CD4-positive, alpha-beta T cell treated with Interleukin-2 at 100 ng/mL for 4 hours (primary cell): ENCODE data around the gene HS3ST3A1.

Experiments used
- DNase-seq: peaks from one replicate; pipeline ENCODE4 v3.0.0-alpha.2; 2020; ENCODE audit warnings: low spot score

The HS3ST3A1 gene

DNA sequence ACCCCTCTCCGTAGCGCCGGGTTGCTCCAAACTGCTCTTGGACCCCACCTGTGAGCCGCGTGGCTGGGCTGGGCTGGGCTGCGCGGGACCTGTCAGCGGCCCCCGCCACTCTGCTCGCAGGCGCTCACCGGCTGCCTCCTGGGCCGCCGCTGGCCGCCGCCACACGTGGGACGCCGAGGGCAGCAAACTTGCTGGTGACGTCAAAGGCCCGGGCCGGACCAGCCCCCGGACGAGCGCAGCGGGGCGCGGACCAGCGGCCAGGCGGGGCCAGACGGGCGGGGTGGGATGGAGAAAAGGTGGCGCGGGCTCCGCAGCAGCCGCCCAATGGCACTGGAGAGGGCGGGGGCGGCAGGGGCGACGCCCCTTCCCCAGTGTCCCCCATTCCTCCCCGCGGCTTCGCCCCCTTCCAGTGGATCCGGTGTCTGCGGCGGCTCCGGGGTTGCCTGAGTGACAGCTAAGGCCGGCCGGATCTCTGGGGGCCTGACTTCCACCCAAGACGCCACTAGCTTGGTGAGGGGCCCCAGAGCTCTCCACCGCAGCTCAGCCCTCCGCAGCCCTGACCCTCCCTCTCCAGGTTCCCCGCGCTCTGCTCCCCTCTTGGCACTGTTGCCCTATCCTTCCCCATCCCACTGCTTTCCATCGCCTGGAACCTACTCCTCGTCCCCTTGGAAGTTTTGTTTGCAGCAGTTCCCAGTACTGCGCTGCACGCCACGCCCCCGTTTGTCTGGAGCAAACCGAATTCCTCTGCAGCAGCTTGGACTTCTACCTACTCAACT lies at the start of gene HS3ST3A1:
HS3ST3A1 (minus strand) TSS at position 154 of the 776 bp plus-strand sequence. CDS start 800 bp downstream, outside the sequence.
- DNase-seq = no peak

- DNase-seq = no peak
These were observed 48.5 kb upstream of the HS3ST3A1 start for GRCh38 chr17:13650096-13650675.

DNA sequence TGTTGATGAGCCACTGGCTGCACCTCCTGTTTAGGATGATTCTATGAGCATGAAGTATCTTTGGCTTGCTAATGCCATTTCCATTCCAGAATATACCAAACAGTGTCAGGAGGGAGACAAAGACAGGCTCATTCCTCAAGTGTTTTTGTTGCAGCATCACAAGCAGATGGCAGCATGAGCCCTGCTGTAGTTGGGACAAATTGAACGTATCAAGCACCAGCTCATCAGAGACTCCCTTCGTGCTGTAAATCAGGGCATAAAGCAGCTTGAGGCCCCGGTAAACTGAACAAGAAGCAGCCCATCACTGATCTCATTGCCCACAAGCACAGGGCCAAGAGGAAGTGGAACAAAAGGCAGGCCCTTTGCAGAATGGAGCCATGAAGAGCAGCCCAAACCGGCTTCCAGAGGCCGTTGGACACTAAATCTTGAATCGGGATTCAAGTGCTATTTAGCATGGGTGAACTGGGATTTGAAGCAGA lies 45.9 kb upstream of the HS3ST3A1 start:
- no peak for DNase-seq

GRCh38 chr17:13646969-13647542 lies 45.3 kb upstream of the HS3ST3A1 start:
- no peak for DNase-seq

DNA sequence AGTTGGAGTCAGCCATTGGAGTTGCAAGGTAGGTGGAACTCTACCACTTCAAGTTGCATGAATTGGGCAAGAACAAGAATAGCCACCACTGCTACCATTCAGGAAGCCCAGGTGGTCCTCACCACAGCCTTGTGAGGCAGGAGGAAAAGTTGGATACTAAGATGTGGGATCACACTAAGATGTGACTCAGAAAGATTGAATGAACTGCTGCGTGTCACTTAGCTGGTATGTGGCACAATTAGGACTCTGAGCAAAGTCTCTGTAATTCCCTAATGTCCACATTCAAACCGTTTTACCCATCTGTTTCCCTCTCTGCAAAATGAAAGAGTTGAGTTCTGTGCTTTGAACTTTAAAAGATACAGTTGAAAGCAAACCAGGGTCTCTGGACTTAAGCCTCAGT lies 44.7 kb upstream of the HS3ST3A1 start:
- DNase-seq = no peak

DNA sequence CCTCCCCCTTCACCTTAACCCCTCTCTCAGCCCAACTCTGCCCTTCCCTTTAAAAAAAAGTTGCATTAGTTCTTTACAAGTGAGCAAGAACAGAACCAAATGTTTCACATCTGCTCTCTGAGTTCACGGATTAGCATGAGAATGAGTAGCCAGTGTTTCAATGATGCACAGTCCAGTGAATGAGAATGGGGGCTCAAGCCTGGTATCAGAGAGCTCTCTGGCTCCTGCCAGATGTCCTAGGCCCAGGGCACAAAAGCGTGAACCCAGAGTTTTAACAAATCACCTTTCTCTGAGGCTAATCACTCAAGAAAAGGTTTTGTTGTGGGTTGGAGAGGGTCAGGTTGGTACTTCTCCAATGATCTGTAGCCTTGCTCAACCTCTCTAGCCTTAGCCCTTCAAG lies 41.5 kb upstream of the HS3ST3A1 start:
- no peak for DNase-seq

DNA sequence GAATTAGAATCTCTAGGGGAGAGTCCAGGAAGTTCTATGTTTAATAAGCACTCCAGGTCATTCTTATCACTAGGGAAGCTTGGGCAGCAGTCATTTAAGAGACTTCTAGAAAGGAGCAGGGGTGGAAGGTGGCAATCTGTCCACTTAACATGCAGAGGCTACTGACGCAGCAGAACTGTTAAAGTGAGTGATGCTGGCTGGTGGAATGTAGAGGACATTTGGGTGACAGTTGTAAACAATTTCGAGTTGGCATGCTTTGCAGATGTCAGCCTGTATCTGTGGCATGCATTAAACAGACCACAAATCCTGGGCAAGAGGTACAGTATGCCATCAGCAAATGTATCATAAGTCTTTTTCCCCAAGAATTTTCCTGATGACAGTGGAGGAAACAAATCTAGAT lies 40.5 kb upstream of the HS3ST3A1 start:
- no peak for DNase-seq

DNA sequence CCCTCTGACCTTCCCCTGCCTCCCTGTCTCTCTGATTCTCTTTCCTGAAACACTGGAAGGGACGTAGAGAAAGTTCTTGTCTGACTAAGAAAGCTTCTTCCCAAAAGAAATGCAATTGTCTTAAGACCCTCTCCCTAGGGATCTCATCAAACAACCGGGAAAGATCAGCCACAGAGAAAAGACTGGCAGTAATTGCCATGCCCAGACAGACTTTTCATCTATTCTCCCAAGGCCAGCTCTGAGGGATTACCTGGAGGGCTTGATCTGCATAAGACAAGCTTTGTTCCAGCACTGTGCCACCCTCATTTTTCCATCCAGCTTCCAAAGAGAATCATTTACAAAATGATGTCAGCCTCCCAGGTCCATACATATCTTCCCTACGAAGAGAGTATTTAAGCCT lies 38.8 kb upstream of the HS3ST3A1 start:
- no peak for DNase-seq

GRCh38 chr17:13638855-13639458 lies 37.2 kb upstream of the HS3ST3A1 start:
- no peak for DNase-seq

DNA sequence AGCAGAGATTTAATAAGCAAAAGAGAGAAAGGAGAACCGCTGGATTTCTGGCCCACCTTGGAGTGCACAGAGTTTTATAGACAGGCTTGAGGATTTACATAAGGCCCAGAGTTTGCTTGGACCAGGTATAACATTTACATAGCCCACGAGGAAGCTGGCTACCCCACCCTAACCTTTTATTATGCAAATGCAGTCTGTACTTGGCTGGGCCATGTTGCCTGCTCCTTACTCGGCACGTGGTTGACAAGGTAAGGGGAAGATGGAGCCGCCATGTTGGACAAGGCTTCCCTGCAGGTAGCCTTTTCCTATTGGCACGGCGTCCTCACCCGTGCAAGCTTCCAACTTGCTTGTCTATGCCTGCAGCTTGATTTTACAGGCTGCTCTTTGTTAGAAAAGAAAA lies 35.2 kb upstream of the HS3ST3A1 start:
- no peak for DNase-seq

- no peak for DNase-seq
These were observed 34.2 kb upstream of the HS3ST3A1 start for GRCh38 chr17:13635951-13636350.

DNA sequence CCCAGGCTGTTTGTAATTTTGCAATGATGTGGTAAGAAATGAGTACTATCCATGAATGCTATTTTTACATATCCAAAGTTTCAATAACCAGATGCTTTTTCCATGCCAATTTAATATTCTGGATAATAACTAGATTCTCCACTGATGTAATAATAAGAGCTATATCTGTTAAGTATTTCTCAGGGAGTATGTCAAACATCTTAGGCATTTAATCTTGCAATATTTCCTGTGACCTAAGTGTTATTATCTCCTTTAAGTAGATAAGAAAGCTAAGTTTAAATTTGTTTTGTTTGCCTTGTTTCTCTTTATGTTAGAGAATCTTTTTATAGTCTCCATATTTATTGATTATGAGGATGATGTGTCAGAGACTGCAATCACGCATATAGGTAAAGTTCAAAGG lies 32.3 kb upstream of the HS3ST3A1 start:
- DNase-seq = no peak

GRCh38 chr17:13631529-13631928 lies 29.8 kb upstream of the HS3ST3A1 start:
- DNase-seq = no peak

DNA sequence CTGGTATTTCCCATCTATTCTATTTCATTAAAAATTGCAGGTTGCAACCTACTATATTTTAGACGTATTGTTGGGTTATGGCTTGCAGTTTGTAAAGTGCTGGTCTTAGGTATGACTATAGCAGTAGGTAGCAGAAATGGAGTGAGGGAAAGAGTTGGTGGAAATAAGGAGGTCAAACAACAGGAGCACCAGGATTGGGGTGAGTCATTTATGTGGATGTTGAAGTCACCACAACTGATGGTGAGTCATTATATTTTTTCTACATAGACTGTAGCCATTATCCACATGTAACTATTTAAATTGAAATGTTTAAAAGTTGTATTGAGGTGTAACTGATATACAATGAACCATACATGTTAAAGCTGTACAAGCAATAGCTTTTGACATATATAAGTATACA lies 25.0 kb upstream of the HS3ST3A1 start:
- DNase-seq = no peak

- DNase-seq = no peak
These were observed 17.7 kb upstream of the HS3ST3A1 start for GRCh38 chr17:13619462-13619861.

DNA sequence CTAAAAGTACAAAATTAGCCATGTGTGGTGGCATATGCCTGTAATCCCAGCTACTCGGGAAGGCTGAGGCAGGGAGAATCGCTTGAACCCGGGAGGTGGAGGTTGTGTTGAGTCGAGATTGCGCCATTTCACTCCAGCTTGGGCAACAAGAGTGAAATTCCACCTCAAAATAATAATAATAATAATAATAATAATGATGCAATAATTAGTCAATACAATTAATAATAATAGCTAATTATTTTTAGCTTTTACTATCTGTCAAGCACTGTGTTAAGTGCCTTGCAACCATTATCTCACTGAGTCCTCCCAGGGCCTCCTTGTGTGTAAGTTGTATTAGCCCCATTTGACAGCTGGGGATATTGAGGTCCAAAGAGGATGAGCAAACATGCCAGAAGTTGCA lies 14.3 kb upstream of the HS3ST3A1 start:
- DNase-seq = no peak

- no peak for DNase-seq
These were observed 8.2 kb upstream of the HS3ST3A1 start for GRCh38 chr17:13609941-13610340.

GRCh38 chr17:13601322-13601775 lies 380 bp downstream of the HS3ST3A1 start:
- no peak for DNase-seq

DNA sequence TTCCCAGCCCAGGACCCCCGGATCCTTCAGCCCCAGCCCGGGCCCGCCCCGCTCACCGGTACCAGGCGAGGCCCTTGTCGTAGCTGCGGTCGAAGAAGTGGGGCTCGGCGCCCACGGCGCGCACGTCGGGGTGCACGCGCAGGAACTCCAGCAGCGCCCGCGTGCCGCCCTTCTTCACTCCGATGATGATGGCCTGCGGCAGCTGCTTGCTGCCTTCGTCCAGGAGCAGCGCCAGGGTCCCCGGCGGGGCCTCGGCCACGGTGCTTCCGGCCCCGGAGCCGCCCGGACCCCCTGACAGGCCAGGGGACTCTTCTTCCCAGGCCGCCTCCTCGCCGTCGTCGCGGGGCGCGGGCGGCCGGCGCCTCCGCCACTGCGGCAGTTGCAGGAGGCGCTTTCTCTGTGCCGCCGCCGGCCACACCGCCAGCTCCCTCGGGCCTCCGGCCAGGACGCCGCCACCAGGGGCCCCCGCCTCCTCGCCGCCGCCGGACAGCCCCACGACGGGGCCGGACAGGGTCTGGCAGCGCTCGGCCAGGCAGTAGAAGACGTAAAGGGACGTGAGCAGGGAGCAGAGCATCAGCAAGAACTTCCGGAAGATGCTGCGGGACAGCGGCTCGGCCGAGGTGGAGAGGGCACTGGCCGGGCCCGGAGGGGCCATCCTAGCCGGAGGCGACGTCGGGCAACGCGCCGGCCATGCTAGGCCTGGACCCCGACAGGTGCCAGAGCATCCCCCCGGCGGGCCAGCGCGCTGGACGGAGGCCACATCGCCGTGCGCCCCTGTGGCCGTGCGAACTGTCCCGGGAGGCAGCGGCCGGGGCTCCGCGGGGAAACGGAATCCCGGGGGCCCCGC lies 1.0 kb downstream of the HS3ST3A1 start:
- no peak for DNase-seq

- DNase-seq = no peak
These were observed 1.9 kb downstream of the HS3ST3A1 start for GRCh38 chr17:13599864-13600263.

DNA sequence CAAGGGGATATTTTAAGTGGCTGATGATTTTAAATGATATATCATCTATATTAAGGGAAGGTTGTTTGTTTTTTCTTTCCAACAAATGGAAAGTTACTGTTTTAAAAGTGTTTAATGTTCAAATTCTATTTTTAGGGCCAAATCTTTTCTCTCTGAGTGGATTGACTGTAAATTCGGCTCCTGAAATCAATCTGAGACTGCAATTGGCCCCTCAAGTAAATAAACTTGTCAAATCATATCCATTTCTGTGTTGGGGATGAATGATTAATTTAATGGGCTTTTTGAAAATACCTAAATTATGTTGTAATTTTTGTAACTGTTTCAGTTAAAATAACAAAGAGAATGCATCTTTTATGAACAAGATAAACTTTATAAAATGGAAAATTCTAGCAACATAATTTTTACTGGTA lies 2.6 kb downstream of the HS3ST3A1 start:
- DNase-seq = no peak
